H9 (cell line): ENCODE results near the gene FRMD4B. TPM values are rescaled to one million over a fixed set of nuclear protein-coding genes. Genes with fewer than 3 reads are reported as not detected.

Experiments
- DNase-seq: peaks from one replicate; pipeline ENCODE4 v3.0.0-alpha.2; 2017
- H2AFZ ChIP-seq: one replicate; pipeline ENCODE4 v1.6.1; 2013; ENCODE audit warnings: mild to moderate bottlenecking, low read length, control low read depth, moderate library complexity
- H2AK5ac ChIP-seq: 2 replicates; pipeline ENCODE4 v1.6.1; 2013; ENCODE audit warnings: low read length, control low read depth, mixed read lengths; ENCODE audit not compliant: insufficient read length
- H2BK120ac ChIP-seq: one replicate; pipeline ENCODE4 v1.6.1; 2013; ENCODE audit warnings: low read depth, mild to moderate bottlenecking, low read length, control low read depth, inconsistent platforms; ENCODE audit not compliant: poor library complexity, severe bottlenecking
- H2BK12ac ChIP-seq: 2 replicates; pipeline ENCODE4 v1.6.1; 2013; ENCODE audit warnings: low read length, control low read depth, mixed read lengths, low read depth; ENCODE audit not compliant: insufficient read length
- H2BK15ac ChIP-seq: 2 replicates; pipeline ENCODE4 v1.6.1; 2013; ENCODE audit warnings: low read depth, low read length, control low read depth
- H2BK20ac ChIP-seq: one replicate; pipeline ENCODE4 v1.6.1; 2013; ENCODE audit warnings: low read depth, mild to moderate bottlenecking, low read length, control low read depth, inconsistent platforms; ENCODE audit not compliant: poor library complexity, severe bottlenecking
- H2BK5ac ChIP-seq: 2 replicates; pipeline ENCODE4 v1.6.1; 2013; ENCODE audit warnings: low read length, control low read depth, mixed read lengths; ENCODE audit not compliant: insufficient read length
- H3K14ac ChIP-seq: 2 replicates; pipeline ENCODE4 v1.6.1; 2013; ENCODE audit warnings: low read length, control low read depth; ENCODE audit not compliant: insufficient read depth
- H3K18ac ChIP-seq: 2 replicates; pipeline ENCODE4 v1.6.1; 2013; ENCODE audit warnings: low read depth, mild to moderate bottlenecking, mixed read lengths, low read length, control low read depth; ENCODE audit not compliant: insufficient read length
- H3K23ac ChIP-seq: 2 replicates; pipeline ENCODE4 v1.6.1; 2013; ENCODE audit warnings: low read length, control low read depth, mixed read lengths, low read depth; ENCODE audit not compliant: insufficient read length
- H3K23me2 ChIP-seq: 2 replicates; pipeline ENCODE4 v1.6.1; 2013; ENCODE audit warnings: low read depth, mild to moderate bottlenecking, mixed read lengths, low read length, control low read depth; ENCODE audit not compliant: insufficient read length, poor library complexity, severe bottlenecking
- H3K27ac ChIP-seq: 2 replicates; pipeline ENCODE4 v1.5.1; 2013; ENCODE audit warnings: low read length, control low read depth, mixed read lengths, low read depth; ENCODE audit not compliant: insufficient read length
- H3K27me3 ChIP-seq: 2 replicates; pipeline ENCODE4 v1.6.1; 2013; ENCODE audit warnings: low read length, control low read depth, inconsistent platforms; ENCODE audit not compliant: insufficient read depth
- H3K4ac ChIP-seq: 2 replicates; pipeline ENCODE4 v1.6.1; 2013; ENCODE audit warnings: low read depth, mild to moderate bottlenecking, control low read depth, inconsistent platforms, low read length, moderate library complexity
- H3K4me1 ChIP-seq: 2 replicates; pipeline ENCODE4 v1.6.1; 2013; ENCODE audit warnings: low read length, control low read depth, inconsistent platforms; ENCODE audit not compliant: insufficient read depth
- H3K4me2 ChIP-seq: 2 replicates; pipeline ENCODE4 v1.6.1; 2013; ENCODE audit warnings: low read length, control low read depth, mixed read lengths; ENCODE audit not compliant: insufficient read length, insufficient read depth
- H3K56ac ChIP-seq: 2 replicates; pipeline ENCODE4 v1.6.1; 2013; ENCODE audit warnings: low read depth, mild to moderate bottlenecking, mixed read lengths, low read length, control low read depth; ENCODE audit not compliant: insufficient read length
- H3K79me1 ChIP-seq: 2 replicates; pipeline ENCODE4 v1.6.1; 2013; ENCODE audit warnings: low read depth, mild to moderate bottlenecking, moderate library complexity, low read length, control low read depth, inconsistent platforms; ENCODE audit not compliant: insufficient read depth, poor library complexity, severe bottlenecking
- H3K79me2 ChIP-seq: 2 replicates; pipeline ENCODE4 v1.6.1; 2013; ENCODE audit warnings: low read length, control low read depth, inconsistent platforms; ENCODE audit not compliant: insufficient read depth
- H3K9ac ChIP-seq: 2 replicates; pipeline ENCODE4 v1.6.1; 2013; ENCODE audit warnings: low read length, control low read depth, mixed read lengths; ENCODE audit not compliant: insufficient read length; ENCODE audit errors: extremely low read depth
- H3K9me3 ChIP-seq: one replicate; pipeline ENCODE4 v1.6.1; 2013; ENCODE audit warnings: low read depth, low read length, inconsistent platforms; ENCODE audit not compliant: control insufficient read depth
- H3T11ph ChIP-seq: one replicate; pipeline ENCODE4 v1.6.1; 2013; ENCODE audit warnings: mild to moderate bottlenecking, low read length, control low read depth, inconsistent platforms
- H4K20me1 ChIP-seq: one replicate; pipeline ENCODE4 v1.6.1; 2013; ENCODE audit not compliant: control insufficient read depth, insufficient read length, insufficient read depth
- H4K5ac ChIP-seq: 2 replicates; pipeline ENCODE4 v1.6.1; 2013; ENCODE audit warnings: low read depth, mild to moderate bottlenecking, mixed read lengths, low read length, control low read depth; ENCODE audit not compliant: insufficient read length
- H4K8ac ChIP-seq: replicated peaks from 2 replicates; pipeline ENCODE4 v1.6.1; 2013; ENCODE audit warnings: low read length, control low read depth, mixed read lengths, low read depth; ENCODE audit not compliant: insufficient read length
- H4K91ac ChIP-seq: 2 replicates; pipeline ENCODE4 v1.6.1; 2013; ENCODE audit warnings: low read depth, mild to moderate bottlenecking, moderate library complexity, mixed read lengths, low read length, control low read depth; ENCODE audit not compliant: insufficient read length
- H3K27ac Mint-ChIP-seq, 3 experiments: 2 replicates in 2 of 3; 3 replicates in 1 of 3; pipeline ENCODE4 v1.8.0; 2020 to 2021; ENCODE audit warnings: mixed read lengths in 3 of 3, mild to moderate bottlenecking in 1 of 3, moderate library complexity in 1 of 3
- H3K27me3 Mint-ChIP-seq: 2 replicates; pipeline ENCODE4 v1.8.0; 2021; ENCODE audit warnings: low read depth, mild to moderate bottlenecking, moderate library complexity, mixed read lengths
- H3K36me3 Mint-ChIP-seq, 3 experiments: 2 replicates in 2 of 3; 3 replicates in 1 of 3; pipeline ENCODE4 v1.8.0; 2020 to 2021; ENCODE audit warnings: low read depth in 3 of 3, mixed read lengths in 3 of 3; ENCODE audit not compliant: insufficient read depth in 1 of 3
- H3K4me1 Mint-ChIP-seq, 2 experiments: 2 replicates each; pipeline ENCODE4 v1.8.0; 2020; ENCODE audit warnings: mixed read lengths in 2 of 2
- H3K4me3 Mint-ChIP-seq, 2 experiments: 2 replicates in 1 of 2; 3 replicates in 1 of 2; pipeline ENCODE4 v1.8.0; 2020 to 2021; ENCODE audit warnings: mild to moderate bottlenecking in 2 of 2, mixed read lengths in 2 of 2, moderate library complexity in 1 of 2
- H3K9me3 Mint-ChIP-seq, 2 experiments: 2 replicates in 1 of 2; 3 replicates in 1 of 2; pipeline ENCODE4 v1.8.0; 2020; ENCODE audit warnings: mild to moderate bottlenecking in 2 of 2, mixed read lengths in 2 of 2, moderate library complexity in 1 of 2
- CTCF ChIP-seq: fragments of 200-600 bp; sonication (generic); conservative IDR thresholded peaks from 3 replicates; pipeline ENCODE4 v1.8.0; 2021; ENCODE audit warnings: antibody characterized with exemption, mild to moderate bottlenecking
- WGBS: extraction: QIAGEN DNeasy Blood & Tissue Kit; methylation state at CpG from one replicate; pipeline ENCODE4 v1.1.7; 2013; ENCODE audit warnings: missing lambda C conversion rate, low lambda C conversion rate, mixed read lengths; ENCODE audit not compliant: insufficient read length; ENCODE audit errors: extremely low coverage; 5-methylcytosine and 5-hydroxymethylcytosine counted together
- total RNA-seq: library from RNA; stranded (reverse); gene quantifications from 2 replicates; pipeline ENCODE4 v1.2.1, GENCODE V29; 2021

The FRMD4B gene
- total RNA-seq, 1 experiment from 2014 or later: 3.4 TPM

DNA sequence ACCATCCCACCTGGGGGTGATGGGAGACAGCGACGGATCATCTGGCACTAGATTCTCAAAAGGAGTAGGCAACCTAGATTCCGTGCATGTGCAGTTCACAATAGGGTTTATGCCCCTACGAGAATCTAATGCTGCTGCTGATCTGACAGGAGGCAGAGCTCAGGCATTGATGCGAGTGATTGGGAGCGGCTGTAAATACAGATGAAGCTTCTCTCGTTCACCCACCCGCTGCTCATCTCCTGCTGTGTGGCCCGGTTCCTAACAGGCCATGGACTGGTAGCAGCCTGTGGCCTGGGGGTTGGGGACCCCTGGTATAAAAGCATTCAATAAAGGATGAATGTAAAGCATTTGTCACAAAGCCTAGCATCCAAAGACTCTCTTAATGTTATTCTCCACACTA, 126.8 kb downstream of the FRMD4B start:
- Histone ChIP-seq H3T11ph (no peak overlapping the region), H2BK120ac (no peak overlapping the region), H4K91ac (no peak overlapping the region), H3K79me1 (no peaks in the 10 kb centered on the region), H3K23ac (no peak overlapping the region), H3K27ac (no peak overlapping the region), H2BK20ac (no peak overlapping the region), H3K4ac (no peak overlapping the region), H3K79me2 (no peaks in the 10 kb centered on the region), H3K9me3 (no peaks in the 10 kb centered on the region), H4K5ac (no peak overlapping the region), H3K14ac (no peak overlapping the region), H2BK15ac (no peak overlapping the region), H3K4me1 (no peaks in the 10 kb centered on the region), H2BK12ac (no peak overlapping the region), H2AFZ (no peak overlapping the region), H3K18ac (no peak overlapping the region), H3K56ac (no peak overlapping the region), H4K8ac (no peak overlapping the region), H2AK5ac (no peak overlapping the region), H3K9ac (no peak overlapping the region), H3K27me3 (no peaks in the 10 kb centered on the region), H3K23me2 (no peaks in the 10 kb centered on the region), H3K4me2 (no peak overlapping the region), H2BK5ac (no peak overlapping the region), H4K20me1 (no peaks in the 10 kb centered on the region)
- DNase-seq: no peak
- Mint-ChIP-seq H3K27me3 (peaks cover 13% of the 10 kb centered on the region), H3K36me3 (peaks cover 0 to 4% (median 3%) of the 10 kb centered on the region in 3 experiments; a peak in 3 of 7 replicates), H3K4me1 (peaks cover 0 to 10% of the 10 kb centered on the region in 2 experiments; a peak in 2 of 4 replicates), H3K9me3 (peaks cover 3 to 10% of the 10 kb centered on the region in 2 experiments; a peak in 3 of 5 replicates), H3K4me3 (no peak overlapping the region), H3K27ac (no peak overlapping the region)
- no peak for TF ChIP-seq CTCF
- WGBS: no CpG with 5 or more reads among the region's 9 CpGs
